Measurements from ENCODE around the gene VAV2. TPM values are rescaled to one million over a fixed set of nuclear protein-coding genes. Genes with fewer than 3 reads are reported as not detected.

The VAV2 gene
- total RNA-seq, 2 experiments from 2014 or later = 11.0 to 27.8 TPM

GRCh38 chr9:133882849-133883755 lies 109.0 kb downstream of the VAV2 start:
- Histone ChIP-seq H2AFZ (ENCODE audit: low read length) (no peak overlapping the region), H3K4me3 (ENCODE audit: low read depth, low read length, poor library complexity, severe bottlenecking) (no peak overlapping the region), H3K4me1 (ENCODE audit: insufficient read depth, low read length, poor library complexity, severe bottlenecking) (no peaks in the 10 kb centered on the region), H3K79me2 (ENCODE audit: insufficient read depth, low read depth, low read length) (no peaks in the 10 kb centered on the region), H3K27ac (ENCODE audit: low read depth, low read length, poor library complexity, severe bottlenecking) (no peak overlapping the region), H3K4me2 (ENCODE audit: low read length) (no peak overlapping the region), H4K20me1 (ENCODE audit: insufficient read depth, low read length) (no peaks in the 10 kb centered on the region; the same call in 1 of the 2 replicates), H3K9me2 (ENCODE audit: insufficient read depth, low read length) (no peaks in the 10 kb centered on the region), H3K9me3 (ENCODE audit: low read length) (no peaks in the 10 kb centered on the region), H3K36me3 (ENCODE audit: insufficient read depth, low read length) (no peaks in the 10 kb centered on the region)
- TF ChIP-seq CTCF (conservative IDR thresholded peaks at IDR 0.05; ENCODE audit: low read length) (no peak), EZH2phosphoT487 (IDR thresholded peaks at IDR 0.05; ENCODE audit: borderline replicate concordance, low read depth, low read length) (no peak)
- ChIA-PET POLR2A (no interaction called here), CTCF (ENCODE audit: unreplicated experiment) (no interaction called here)
- DNase-seq (ENCODE audit: low spot score) = no peak
- BruUV-seq (replicated peaks) = no TSS peak
- intact Hi-C loops (cut with micrococcal nuclease; ENCODE audit: unreplicated experiment) = no loop called here

DNA sequence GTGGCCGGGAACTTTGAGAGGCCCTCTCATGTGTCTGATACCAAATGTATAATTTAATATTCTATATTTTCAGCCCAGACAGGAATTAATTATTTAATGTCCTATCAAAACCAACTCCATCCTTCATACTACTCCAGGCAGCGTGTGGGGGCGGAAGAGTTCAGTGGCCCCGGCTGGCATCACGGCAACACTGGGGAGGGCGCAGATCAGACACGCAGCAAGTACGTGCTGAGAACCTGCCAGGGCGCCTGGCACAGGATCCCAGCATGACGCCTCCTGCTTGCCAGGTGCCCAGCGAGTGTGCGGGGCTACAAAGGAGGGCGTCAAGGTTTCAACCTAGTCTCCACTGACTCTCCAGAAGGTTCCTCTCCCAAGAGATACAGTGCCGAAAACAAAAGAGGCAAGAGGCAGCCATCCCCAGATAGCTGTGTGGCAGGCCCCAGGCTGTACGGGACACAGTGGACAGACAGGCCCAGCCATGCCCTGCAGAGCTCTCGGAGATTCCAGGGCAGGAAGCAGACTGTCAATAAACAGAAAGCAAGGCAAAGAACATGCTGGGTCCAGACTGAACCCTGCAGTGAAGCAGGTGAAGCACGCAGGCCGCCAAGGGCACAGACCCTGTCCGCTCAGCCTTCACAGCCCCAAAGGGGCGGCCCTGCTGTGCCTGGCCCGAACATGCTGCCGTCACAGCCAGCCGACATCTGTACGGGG lies 110.3 kb downstream of the VAV2 start:
- no peaks in the 10 kb centered on the region for H3K79me2 ChIP-seq (ENCODE audit: insufficient read depth, low read depth, low read length)
- TF ChIP-seq CTCF (conservative IDR thresholded peaks at IDR 0.05; ENCODE audit: low read length) (no peak), EZH2phosphoT487 (IDR thresholded peaks at IDR 0.05; ENCODE audit: borderline replicate concordance, low read depth, low read length) (no peak)
- H3K27ac ChIP-seq (ENCODE audit: low read depth, low read length, poor library complexity, severe bottlenecking) = no peak overlapping the region
- no peaks in the 10 kb centered on the region for H3K4me1 ChIP-seq (ENCODE audit: insufficient read depth, low read length, poor library complexity, severe bottlenecking)
- no peak overlapping the region for H3K4me3 ChIP-seq (ENCODE audit: low read depth, low read length, poor library complexity, severe bottlenecking)
- no TSS peak for BruUV-seq (replicated peaks)
- no peaks in the 10 kb centered on the region for H3K36me3 ChIP-seq (ENCODE audit: insufficient read depth, low read length)
- H3K9me3 ChIP-seq (ENCODE audit: low read length) = no peaks in the 10 kb centered on the region
- POLR2A ChIA-PET = no interaction called here
- no peaks in the 10 kb centered on the region for H3K9me2 ChIP-seq (ENCODE audit: insufficient read depth, low read length)
- no peak for DNase-seq (ENCODE audit: low spot score)
- no peak overlapping the region for H3K4me2 ChIP-seq (ENCODE audit: low read length)
- no peak overlapping the region for H2AFZ ChIP-seq (ENCODE audit: low read length)
- H4K20me1 ChIP-seq (ENCODE audit: insufficient read depth, low read length) = no peaks in the 10 kb centered on the region; the same call in 1 of the 2 replicates
- intact Hi-C loops (cut with micrococcal nuclease; ENCODE audit: unreplicated experiment) = no loop called here
- CTCF ChIA-PET (ENCODE audit: unreplicated experiment) = no interaction called here
